COLO668 (cell line): ENCODE data around the gene DNMBP.
"Not testable (repeated sequence)": the region's sequence is repeated elsewhere in the genome, so short reads cannot be mapped to it uniquely, and the experiment has no call there.

Source experiments
- DNase-seq: peaks from one replicate; lab custom pipeline; 2025; ENCODE audit not compliant: unreplicated experiment; lab: John Stamatoyannopoulos, UW

The DNMBP gene

GRCh38 chr10:99867250-99867649, 142.5 kb downstream of the DNMBP start:
- DNase-seq, result not testable (repeated sequence)

GRCh38 chr10:99863535-99864240, 146.1 kb downstream of the DNMBP start:
- DNase-seq, result not testable (repeated sequence)

- no peak for DNase-seq
Measured at GRCh38 chr10:99860466-99860865, 149.3 kb downstream of the DNMBP start.

- peak; percentile 1 for DNase-seq
Measured at GRCh38 chr10:99859585-99859984, 150.2 kb downstream of the DNMBP start.

GRCh38 chr10:99858849-99859248, 150.9 kb downstream of the DNMBP start:
- DNase-seq, result no peak

- no peak for DNase-seq
Measured at GRCh38 chr10:99855479-99856071, 154.2 kb downstream of the DNMBP start.

GRCh38 chr10:99854860-99855259, 154.9 kb downstream of the DNMBP start:
- DNase-seq, result no peak

GRCh38 chr10:99853655-99854054, 156.1 kb downstream of the DNMBP start:
- no peak for DNase-seq

- no peak for DNase-seq
Measured at GRCh38 chr10:99852481-99853213, 157.1 kb downstream of the DNMBP start.

- DNase-seq, result no peak
Measured at GRCh38 chr10:99851825-99852224, 157.9 kb downstream of the DNMBP start.

GRCh38 chr10:99850767-99851340, 158.9 kb downstream of the DNMBP start:
- no peak for DNase-seq

GRCh38 chr10:99850021-99850766, 159.6 kb downstream of the DNMBP start:
- DNase-seq, result peak; percentile 16

GRCh38 chr10:99849536-99849935, 160.2 kb downstream of the DNMBP start:
- DNase-seq, result no peak

- DNase-seq, result no peak
Measured at GRCh38 chr10:99849057-99849456, 160.7 kb downstream of the DNMBP start.

GRCh38 chr10:99845837-99846382, 163.8 kb downstream of the DNMBP start:
- peak; percentile 49 for DNase-seq

GRCh38 chr10:99844433-99844955, 165.3 kb downstream of the DNMBP start:
- no peak for DNase-seq

- DNase-seq, result no peak
Measured at GRCh38 chr10:99843310-99843709, 166.4 kb downstream of the DNMBP start.

- no peak for DNase-seq
Measured at GRCh38 chr10:99841746-99842145, 168.0 kb downstream of the DNMBP start.

GRCh38 chr10:99840859-99841258, 168.9 kb downstream of the DNMBP start:
- not testable (repeated sequence) for DNase-seq

- no peak for DNase-seq
Measured at GRCh38 chr10:99836711-99837110, 173.0 kb downstream of the DNMBP start.
